Neural cell (in vitro differentiated cells): ENCODE data around the gene ABHD8. TPM values are rescaled to one million over a fixed set of nuclear protein-coding genes. Genes with fewer than 3 reads are reported as not detected.

Experiments
- H2AFZ ChIP-seq: fragments of 200-600, 300-800 bp; sonication (generic), shearing (Covaris generic); 2 replicates; pipeline ENCODE4 v1.6.0; 2014; ENCODE audit warnings: low read depth, mild to moderate bottlenecking, antibody characterized with exemption, low read length, moderate library complexity
- H3F3A ChIP-seq: fragments of 200-600 bp; shearing (Covaris generic); 2 replicates; pipeline ENCODE4 v1.6.1; 2016; ENCODE audit warnings: mild to moderate bottlenecking, moderate library complexity, mixed read lengths, antibody characterized with exemption, low read length; ENCODE audit not compliant: insufficient read depth, poor library complexity, severe bottlenecking
- H3K27ac ChIP-seq: fragments of 200-600, 300-800 bp; sonication (generic), shearing (Covaris generic); 2 replicates; pipeline ENCODE4 v1.5.1; 2014; ENCODE audit warnings: mild to moderate bottlenecking, low read length, moderate library complexity
- H3K27me3 ChIP-seq: fragments of 300-800, 200-600 bp; sonication (generic), shearing (Covaris generic); 2 replicates; pipeline ENCODE4 v1.6.0; 2014; ENCODE audit warnings: mild to moderate bottlenecking, low read depth, low read length, moderate library complexity; ENCODE audit not compliant: insufficient read depth
- H3K36me3 ChIP-seq: fragments of 300-800, 200-600 bp; sonication (generic), shearing (Covaris generic); 2 replicates; pipeline ENCODE4 v1.5.1; 2014; ENCODE audit warnings: mild to moderate bottlenecking, antibody characterized with exemption, low read length, moderate library complexity; ENCODE audit not compliant: insufficient read depth
- H3K4me2 ChIP-seq: fragments of 300-800, 200-600 bp; sonication (generic), shearing (Covaris generic); 2 replicates; pipeline ENCODE4 v1.6.0; 2014; ENCODE audit warnings: mild to moderate bottlenecking, low read length
- H3K4me3 ChIP-seq: fragments of 300-800, 200-600 bp; sonication (generic), shearing (Covaris generic); 2 replicates; pipeline ENCODE4 v1.5.1; 2014; ENCODE audit warnings: mild to moderate bottlenecking, low read length, moderate library complexity
- H3K79me2 ChIP-seq: fragments of 200-600 bp; shearing (Covaris generic); replicated peaks from 2 replicates; pipeline ENCODE4 v1.6.0; 2014; ENCODE audit warnings: mild to moderate bottlenecking, low read length, moderate library complexity; ENCODE audit not compliant: insufficient read depth
- H3K9ac ChIP-seq: fragments of 300-800, 200-600 bp; sonication (generic), shearing (Covaris generic); 2 replicates; pipeline ENCODE4 v1.6.1; 2016; ENCODE audit warnings: mild to moderate bottlenecking, low read length, mixed read lengths
- H3K9me2 ChIP-seq: fragments of 200-600 bp; shearing (Covaris generic); 2 replicates; pipeline ENCODE4 v1.6.1; 2016; ENCODE audit warnings: mild to moderate bottlenecking, low read length, mixed read lengths; ENCODE audit not compliant: insufficient read depth
- H3K9me3 ChIP-seq: fragments of 200-600, 300-800 bp; sonication (generic), shearing (Covaris generic); 2 replicates; pipeline ENCODE4 v1.6.1; 2016; ENCODE audit warnings: mild to moderate bottlenecking, mixed run types, low read length, moderate library complexity, mixed read lengths
- H4K20me1 ChIP-seq: fragments of 200-600 bp; shearing (Covaris generic); 2 replicates; pipeline ENCODE4 v1.6.1; 2016; ENCODE audit warnings: mild to moderate bottlenecking, mixed run types; ENCODE audit not compliant: insufficient read depth
- EP300 ChIP-seq: fragments of 450-650 bp; conservative IDR thresholded peaks from 2 replicates; pipeline ENCODE4 v1.6.1; 2014; ENCODE audit warnings: antibody characterized with exemption, mild to moderate bottlenecking, moderate library complexity; ENCODE audit not compliant: poor library complexity, severe bottlenecking
- EZH2 ChIP-seq: fragments of 200-600, 300-800 bp; shearing (Covaris generic), sonication (generic); IDR thresholded peaks from 2 replicates; pipeline ENCODE4 v1.6.1; 2014; ENCODE audit warnings: antibody characterized with exemption, low read length, borderline replicate concordance, mild to moderate bottlenecking; ENCODE audit not compliant: insufficient read depth, poor library complexity, severe bottlenecking
- MXI1 ChIP-seq: fragments of 450-650 bp; conservative IDR thresholded peaks from 2 replicates; pipeline ENCODE4 v1.6.1; 2014; ENCODE audit warnings: antibody characterized with exemption, mild to moderate bottlenecking; ENCODE audit not compliant: poor library complexity, severe bottlenecking
- POLR2AphosphoS5 ChIP-seq: IDR thresholded peaks from 2 replicates; pipeline ENCODE4 v1.6.1; 2012
- RAD21 ChIP-seq: fragments of 450-650 bp; conservative IDR thresholded peaks from 2 replicates; pipeline ENCODE4 v1.6.1; 2014; ENCODE audit warnings: antibody characterized with exemption, mild to moderate bottlenecking, moderate library complexity
- SMC3 ChIP-seq: fragments of 450-650 bp; conservative IDR thresholded peaks from 2 replicates; pipeline ENCODE4 v1.6.1; 2014; ENCODE audit warnings: antibody characterized with exemption, mild to moderate bottlenecking, moderate library complexity; ENCODE audit not compliant: poor library complexity
- TAF1 ChIP-seq: IDR thresholded peaks from 2 replicates; pipeline ENCODE4 v1.6.1; 2012; ENCODE audit warnings: low read depth
- polyA plus RNA-seq: library from polyadenylated mRNA; depleted of rRNA; stranded (reverse); fragments of >200 nt; gene quantifications from 2 replicates; pipeline ENCODE4 v1.2.3, GENCODE V29; 2014
- TF ChIP-seq, protein P1 (sequence below): fragments of 450-650 bp; IDR thresholded peaks from 2 replicates; pipeline ENCODE4 v1.5.1; 2014; ENCODE audit warnings: antibody characterized with exemption, mild to moderate bottlenecking, moderate library complexity; ENCODE audit not compliant: poor library complexity, severe bottlenecking
- TF ChIP-seq, protein P2 (sequence below): IDR thresholded peaks from 2 replicates; pipeline ENCODE4 v1.6.1; 2012; ENCODE audit warnings: borderline replicate concordance

The ABHD8 gene
- polyA plus RNA-seq, 1 donor from 2014 or later: 28.1 TPM

DNA sequence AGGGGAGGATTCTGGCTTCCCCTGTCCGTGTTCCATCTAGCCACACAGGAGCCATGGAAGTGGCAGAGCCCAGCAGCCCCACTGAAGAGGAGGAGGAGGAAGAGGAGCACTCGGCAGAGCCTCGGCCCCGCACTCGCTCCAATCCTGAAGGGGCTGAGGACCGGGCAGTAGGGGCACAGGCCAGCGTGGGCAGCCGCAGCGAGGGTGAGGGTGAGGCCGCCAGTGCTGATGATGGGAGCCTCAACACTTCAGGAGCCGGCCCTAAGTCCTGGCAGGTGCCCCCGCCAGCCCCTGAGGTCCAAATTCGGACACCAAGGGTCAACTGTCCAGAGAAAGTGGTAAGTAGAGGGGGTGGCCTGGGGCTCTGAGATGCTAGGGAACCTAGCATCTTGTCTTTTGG lies 34.5 kb downstream of the ABHD8 start:
- H2AFZ ChIP-seq: no peak overlapping the region
- no peak overlapping the region for H3K4me2 ChIP-seq
- no peaks in the 10 kb centered on the region for H3F3A ChIP-seq
- H3K9ac ChIP-seq: no peak overlapping the region
- H3K27ac ChIP-seq: no peak overlapping the region
- H3K79me2 ChIP-seq: peaks cover 9% of the 10 kb centered on the region
- no peak for TF ChIP-seq MXI1
- H3K27me3 ChIP-seq: no peaks in the 10 kb centered on the region
- no peaks in the 10 kb centered on the region for H3K36me3 ChIP-seq
- no peaks in the 10 kb centered on the region for H4K20me1 ChIP-seq
- no peak overlapping the region for H3K4me3 ChIP-seq
- no peaks in the 10 kb centered on the region for H3K9me2 ChIP-seq
- no peaks in the 10 kb centered on the region for H3K9me3 ChIP-seq

- Histone ChIP-seq H3K9ac (peak within 1 kb of the TSS; percentile 72), H3K4me3 (peak within 1 kb of the TSS; percentile 72), H3K9me2 (no peaks in the 10 kb centered on the region), H3K79me2 (peaks cover 9% of the 10 kb centered on the region), H3K9me3 (no peaks in the 10 kb centered on the region), H3K27me3 (no peaks in the 10 kb centered on the region), H3K36me3 (no peaks in the 10 kb centered on the region), H3F3A (no peaks in the 10 kb centered on the region), H2AFZ (peak within 1 kb of the TSS; percentile 37), H3K4me2 (peak within 1 kb of the TSS; percentile 35), H4K20me1 (no peaks in the 10 kb centered on the region), H3K27ac (peak within 1 kb of the TSS; percentile 67)
- peak; percentile 58 for TF ChIP-seq SMC3
- TF ChIP-seq, protein P1, sequence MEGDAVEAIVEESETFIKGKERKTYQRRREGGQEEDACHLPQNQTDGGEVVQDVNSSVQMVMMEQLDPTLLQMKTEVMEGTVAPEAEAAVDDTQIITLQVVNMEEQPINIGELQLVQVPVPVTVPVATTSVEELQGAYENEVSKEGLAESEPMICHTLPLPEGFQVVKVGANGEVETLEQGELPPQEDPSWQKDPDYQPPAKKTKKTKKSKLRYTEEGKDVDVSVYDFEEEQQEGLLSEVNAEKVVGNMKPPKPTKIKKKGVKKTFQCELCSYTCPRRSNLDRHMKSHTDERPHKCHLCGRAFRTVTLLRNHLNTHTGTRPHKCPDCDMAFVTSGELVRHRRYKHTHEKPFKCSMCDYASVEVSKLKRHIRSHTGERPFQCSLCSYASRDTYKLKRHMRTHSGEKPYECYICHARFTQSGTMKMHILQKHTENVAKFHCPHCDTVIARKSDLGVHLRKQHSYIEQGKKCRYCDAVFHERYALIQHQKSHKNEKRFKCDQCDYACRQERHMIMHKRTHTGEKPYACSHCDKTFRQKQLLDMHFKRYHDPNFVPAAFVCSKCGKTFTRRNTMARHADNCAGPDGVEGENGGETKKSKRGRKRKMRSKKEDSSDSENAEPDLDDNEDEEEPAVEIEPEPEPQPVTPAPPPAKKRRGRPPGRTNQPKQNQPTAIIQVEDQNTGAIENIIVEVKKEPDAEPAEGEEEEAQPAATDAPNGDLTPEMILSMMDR: no peak
- peak; percentile 50 for TF ChIP-seq RAD21
- no peak for TF ChIP-seq EZH2
- peak; percentile 94 for TF ChIP-seq MXI1
- TF ChIP-seq TAF1: peak; percentile 88
- TF ChIP-seq, protein P2, sequence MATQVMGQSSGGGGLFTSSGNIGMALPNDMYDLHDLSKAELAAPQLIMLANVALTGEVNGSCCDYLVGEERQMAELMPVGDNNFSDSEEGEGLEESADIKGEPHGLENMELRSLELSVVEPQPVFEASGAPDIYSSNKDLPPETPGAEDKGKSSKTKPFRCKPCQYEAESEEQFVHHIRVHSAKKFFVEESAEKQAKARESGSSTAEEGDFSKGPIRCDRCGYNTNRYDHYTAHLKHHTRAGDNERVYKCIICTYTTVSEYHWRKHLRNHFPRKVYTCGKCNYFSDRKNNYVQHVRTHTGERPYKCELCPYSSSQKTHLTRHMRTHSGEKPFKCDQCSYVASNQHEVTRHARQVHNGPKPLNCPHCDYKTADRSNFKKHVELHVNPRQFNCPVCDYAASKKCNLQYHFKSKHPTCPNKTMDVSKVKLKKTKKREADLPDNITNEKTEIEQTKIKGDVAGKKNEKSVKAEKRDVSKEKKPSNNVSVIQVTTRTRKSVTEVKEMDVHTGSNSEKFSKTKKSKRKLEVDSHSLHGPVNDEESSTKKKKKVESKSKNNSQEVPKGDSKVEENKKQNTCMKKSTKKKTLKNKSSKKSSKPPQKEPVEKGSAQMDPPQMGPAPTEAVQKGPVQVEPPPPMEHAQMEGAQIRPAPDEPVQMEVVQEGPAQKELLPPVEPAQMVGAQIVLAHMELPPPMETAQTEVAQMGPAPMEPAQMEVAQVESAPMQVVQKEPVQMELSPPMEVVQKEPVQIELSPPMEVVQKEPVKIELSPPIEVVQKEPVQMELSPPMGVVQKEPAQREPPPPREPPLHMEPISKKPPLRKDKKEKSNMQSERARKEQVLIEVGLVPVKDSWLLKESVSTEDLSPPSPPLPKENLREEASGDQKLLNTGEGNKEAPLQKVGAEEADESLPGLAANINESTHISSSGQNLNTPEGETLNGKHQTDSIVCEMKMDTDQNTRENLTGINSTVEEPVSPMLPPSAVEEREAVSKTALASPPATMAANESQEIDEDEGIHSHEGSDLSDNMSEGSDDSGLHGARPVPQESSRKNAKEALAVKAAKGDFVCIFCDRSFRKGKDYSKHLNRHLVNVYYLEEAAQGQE: peak; percentile 86
- TF ChIP-seq POLR2AphosphoS5: peak; percentile 85
- no peak for TF ChIP-seq EP300
Observed at GRCh38 chr19:17266975-17267788, 36.0 kb downstream of the ABHD8 start, which contains the start of gene BABAM1. TSS of gene BABAM1 (plus strand) at chr19:17267443. CDS start at chr19:17268807, 1,364 bp downstream.
